Spleen (tissue), 11 donors: ENCODE data around the gene ZNF763. TPM values are rescaled to one million over a fixed set of nuclear protein-coding genes. Genes with fewer than 3 reads are reported as not detected.
"Not testable (repeated sequence)": the region's sequence is repeated elsewhere in the genome, so short reads cannot be mapped to it uniquely, and the experiment has no call there.

Experiments
- DNase-seq: peaks from one replicate; pipeline ENCODE4 v3.0.0-alpha.2; 2020
- H3K27ac ChIP-seq, 8 donors: fragments of 200-600 bp; sonication (generic) in 7 of 8; 1 replicate in 4 of 8; 2 replicates in 4 of 8; pipeline versions ENCODE4 v1.5.0 to v1.8.0; 2016 to 2021; ENCODE audit warnings: inconsistent platforms in 4 of 8, mild to moderate bottlenecking in 4 of 8, moderate library complexity in 1 of 8
- H3K27me3 ChIP-seq, 7 donors: fragments of 200-600 bp; sonication (generic) in 6 of 7; replicated peaks in 1 of 7; 1 replicate in 4 of 7; 2 replicates in 3 of 7; pipeline versions ENCODE4 v1.5.0 to v1.8.0; 2016 to 2021; ENCODE audit warnings: inconsistent platforms in 3 of 7, mild to moderate bottlenecking in 1 of 7
- H3K36me3 ChIP-seq, 6 donors: fragments of 200-600 bp; sonication (generic) in 5 of 6; 1 replicate in 4 of 6; 2 replicates in 2 of 6; pipeline versions ENCODE4 v1.5.0 to v1.8.0; 2016 to 2021; ENCODE audit warnings: inconsistent platforms in 2 of 6
- H3K4me1 ChIP-seq, 6 donors: fragments of 200-600 bp; sonication (generic) in 5 of 6; 1 replicate in 3 of 6; 2 replicates in 3 of 6; pipeline versions ENCODE4 v1.5.0 to v1.8.0; 2016 to 2021; ENCODE audit warnings: inconsistent platforms in 3 of 6
- H3K4me3 ChIP-seq, 8 donors: fragments of 200-600 bp; sonication (generic) in 7 of 8; 1 replicate in 4 of 8; 2 replicates in 4 of 8; pipeline versions ENCODE4 v1.5.0 to v1.8.0; 2016 to 2021; ENCODE audit warnings: inconsistent platforms in 4 of 8, mild to moderate bottlenecking in 4 of 8, moderate library complexity in 2 of 8
- H3K9me3 ChIP-seq, 8 donors: fragments of 200-600 bp; sonication (generic) in 7 of 8; 1 replicate in 4 of 8; 2 replicates in 4 of 8; pipeline versions ENCODE4 v1.5.0 to v1.8.0; 2016 to 2021; ENCODE audit warnings: inconsistent platforms in 4 of 8
- CTCF ChIP-seq, 11 experiments: fragments of 200-600 bp in 7 of 11; fragments of 450-650 bp in 4 of 11; sonication (generic) in 4 of 11; IDR thresholded peaks in 8 of 11; conservative IDR thresholded peaks in 3 of 11; 1 replicate in 7 of 11; 2 replicates in 4 of 11; pipeline versions ENCODE4 v1.4.0 to v1.8.0; 2016 to 2021; ENCODE audit warnings: antibody characterized with exemption in 11 of 11, inconsistent platforms in 4 of 11, mild to moderate bottlenecking in 1 of 11
- POLR2A ChIP-seq, 3 donors: fragments of 450-650 bp; IDR thresholded peaks; one replicate each; pipeline ENCODE4 v1.5.1; 2017; ENCODE audit warnings: antibody characterized with exemption in 3 of 3, mild to moderate bottlenecking in 1 of 3
- POLR2AphosphoS5 ChIP-seq, 3 donors: sonication (generic); formaldehyde crosslinking; IDR thresholded peaks; one replicate each; pipeline ENCODE4 v1.5.1; 2017; ENCODE audit warnings: antibody characterized with exemption in 3 of 3
- WGBS, 5 donors: extraction: QIAGEN DNeasy Blood & Tissue Kit in 3 of 5; methylation state at CpG; one replicate each; pipeline versions ENCODE4 v1.1.5 to v1.1.7; 2013 to 2018; 5-methylcytosine and 5-hydroxymethylcytosine counted together
- intact Hi-C: fragments of 100-400 bp; cut with DNase I; formaldehyde crosslinking; loops from one replicate; pipeline ENCODE4 v1.15.0; 2023; ENCODE audit warnings: low total_unique reads
- polyA plus RNA-seq, 3 donors: library from polyadenylated mRNA; stranded (reverse); fragments of 200-250 nt; gene quantifications; one replicate each; pipeline ENCODE4 v1.2.1, GENCODE V29; 2013
- total RNA-seq, 7 donors: library from RNA; depleted of rRNA in 3 of 7; stranded (reverse); fragments of >200 nt in 3 of 7; fragmentation: NEBNext Ultra II Directional in 4 of 7; extraction: Animal tissue kit (Norgen Biotek cat#: 25700) in 4 of 7; gene quantifications; one replicate each; pipeline versions ENCODE4 v1.1.0 to v1.2.1, GENCODE V29; 2016 to 2021
- donor health status: healthy with polysubstance abuse.
- donor health status: DM: no; HTN: no; CAD: no; lungs with moderate emphysema.
- donor health status: DM: no; HTN: no; CAD: no.
- donor health status: Bipolar disorder and iron deficiency.
- donor health status: healthy.
- donor health status: DM: no; HTN: no; CAD: no.
- donor health status: DM: yes; HTN: yes; CAD: no.

ZNF763 gene
- total and polyA plus RNA-seq, 10 donors: 3.7 to 10.7 (median 6.7) TPM

GRCh38 chr19:11989112-11989456, 24.2 kb downstream of the ZNF763 start:
- no peak for DNase-seq
- Histone ChIP-seq H3K9me3 (no peaks in the 10 kb centered on the region), H3K36me3 (peaks cover 0 to 19% (median 0%) of the 10 kb centered on the region in 6 donors), H3K4me1 (peaks cover 0 to 57% (median 21%) of the 10 kb centered on the region in 6 donors), H3K4me3 (peak overlapping the region in 7 of 8 donors; percentile 76 to 97 (median 91)), H3K27me3 (no peaks in the 10 kb centered on the region), H3K27ac (peak overlapping the region in 6 of 8 donors; percentile 87 to 93 (median 91))
- intact Hi-C loops: loop anchor here (2.0 to 5.0 kb wide), 2 partner anchors 62 to 108 kb away; partner anchors contain the start of gene ZNF700
- TF ChIP-seq POLR2A (IDR thresholded peaks at IDR 0.05) (no peak), CTCF (IDR thresholded peaks at IDR 0.05 in 8 of 11, conservative IDR thresholded peaks at IDR 0.05 in 3 of 11) (peak in 4 of 11 experiments; percentile 13 to 31 (median 17))
- WGBS, 5 donors: 74 to 82% (median 78%) methylated on average over 9 of the region's 9 CpGs

GRCh38 chr19:11991921-11992320, 27.1 kb downstream of the ZNF763 start:
- not testable (repeated sequence) for H3K27me3 ChIP-seq, H3K4me3 ChIP-seq, DNase-seq, H3K27ac ChIP-seq, H3K9me3 ChIP-seq
- Histone ChIP-seq H3K4me1 (peaks cover 0 to 52% (median 20%) of the 10 kb centered on the region in 6 donors), H3K36me3 (peaks cover 0 to 32% (median 0%) of the 10 kb centered on the region in 6 donors)
- intact Hi-C loops: loop anchor here (5.0 kb wide), 1 partner anchor 195 kb away; the partner anchor contains the start of gene ZNF491
- 64 to 69% (median 67%) methylated on average over 4 of the region's 4 CpGs for WGBS, 5 donors

GRCh38 chr19:11995174-11995573, 30.3 kb downstream of the ZNF763 start:
- peaks cover 0 to 49% (median 2%) of the 10 kb centered on the region in 6 donors for H3K36me3 ChIP-seq
- no peaks in the 10 kb centered on the region for H3K9me3 ChIP-seq
- H3K4me3 ChIP-seq: no peak overlapping the region
- no peak overlapping the region for H3K27ac ChIP-seq
- H3K27me3 ChIP-seq: no peaks in the 10 kb centered on the region
- 90 to 100% (median 94%) methylated on average over 1 of the region's 1 CpG for WGBS, 5 donors
- peaks cover 0 to 33% (median 3%) of the 10 kb centered on the region in 6 donors for H3K4me1 ChIP-seq
- intact Hi-C loops: no loop called here
- no peak for TF ChIP-seq POLR2AphosphoS5 (IDR thresholded peaks at IDR 0.05)
- no peak for TF ChIP-seq POLR2A (IDR thresholded peaks at IDR 0.05)
- TF ChIP-seq CTCF (IDR thresholded peaks at IDR 0.05 in 8 of 11, conservative IDR thresholded peaks at IDR 0.05 in 3 of 11): no peak
- no peak for DNase-seq

GRCh38 chr19:12000152-12000981, 35.5 kb downstream of the ZNF763 start:
- intact Hi-C loops: no loop called here
- H3K4me3 ChIP-seq: no peak overlapping the region
- no peak for TF ChIP-seq POLR2A (IDR thresholded peaks at IDR 0.05)
- TF ChIP-seq CTCF (IDR thresholded peaks at IDR 0.05 in 8 of 11, conservative IDR thresholded peaks at IDR 0.05 in 3 of 11): no peak
- TF ChIP-seq POLR2AphosphoS5 (IDR thresholded peaks at IDR 0.05): no peak
- H3K27me3 ChIP-seq: no peaks in the 10 kb centered on the region
- no peak overlapping the region for H3K27ac ChIP-seq
- DNase-seq: no peak
- WGBS, 5 donors: 58 to 77% (median 65%) methylated on average over 8 to 9 of the region's 9 CpGs
- H3K9me3 ChIP-seq: peaks cover 0 to 5% (median 0%) of the 10 kb centered on the region in 8 donors
- H3K36me3 ChIP-seq: peaks cover 0 to 70% (median 23%) of the 10 kb centered on the region in 6 donors
- peaks cover 0 to 12% (median 0%) of the 10 kb centered on the region in 6 donors for H3K4me1 ChIP-seq
